Activated CD8-positive, alpha-beta memory T cell treated with anti-CD3 and anti-CD28 coated beads, Interleukin-2, amount 50 U/mL, for 24 hours (primary cell): ENCODE data around the gene STK32C.
A peak's percentile ranks its signal among the peaks of the same experiment; 100 is the strongest.

Source experiments
- DNase-seq: peaks from one replicate; pipeline ENCODE4 v3.0.0-alpha.2; 2020; ENCODE audit errors: extremely low read depth

STK32C gene

DNA sequence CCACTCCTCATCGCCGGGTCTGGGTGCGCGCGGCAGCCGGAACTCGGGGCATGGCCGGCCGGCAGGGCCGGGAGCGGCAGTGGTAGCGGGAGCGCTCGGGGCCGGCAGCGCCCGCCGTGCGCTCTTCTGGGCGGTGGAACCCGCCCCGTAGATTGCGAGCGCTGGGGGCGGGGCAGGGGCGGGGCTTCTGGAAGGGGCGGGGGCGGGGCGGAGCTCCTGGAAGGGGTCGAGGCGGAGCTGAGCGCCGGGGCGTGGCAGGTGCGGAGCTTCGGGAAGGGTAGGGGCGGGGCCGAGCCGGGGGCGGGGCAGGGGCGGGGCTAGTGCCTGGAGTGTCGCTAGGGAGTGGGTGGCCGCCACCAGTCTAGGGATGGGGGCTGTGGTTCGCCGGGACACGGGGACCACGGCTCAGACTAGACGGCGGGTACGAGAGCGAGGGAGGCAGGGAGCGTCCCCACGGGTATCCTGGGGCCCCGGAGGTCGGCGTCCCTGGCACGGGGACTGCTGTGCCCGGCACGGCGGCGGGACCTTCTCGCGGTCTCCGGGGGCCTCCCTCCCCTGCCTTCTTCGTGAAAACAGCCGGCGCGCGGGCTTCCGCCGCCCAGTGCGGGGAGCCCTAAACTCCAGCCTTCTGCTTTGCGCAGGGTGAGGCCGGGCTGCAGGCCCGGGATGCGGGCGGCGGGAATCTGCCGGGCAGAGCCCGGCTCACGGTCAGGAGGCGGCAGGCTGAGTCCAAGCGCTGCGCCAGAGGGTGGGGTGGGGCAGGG is at the start of gene STK32C:
STK32C (minus strand) TSS at position 128 of the 764 bp plus-strand sequence; CDS start at position 11, 117 bp downstream.
- peak; percentile 60 for DNase-seq

DNA sequence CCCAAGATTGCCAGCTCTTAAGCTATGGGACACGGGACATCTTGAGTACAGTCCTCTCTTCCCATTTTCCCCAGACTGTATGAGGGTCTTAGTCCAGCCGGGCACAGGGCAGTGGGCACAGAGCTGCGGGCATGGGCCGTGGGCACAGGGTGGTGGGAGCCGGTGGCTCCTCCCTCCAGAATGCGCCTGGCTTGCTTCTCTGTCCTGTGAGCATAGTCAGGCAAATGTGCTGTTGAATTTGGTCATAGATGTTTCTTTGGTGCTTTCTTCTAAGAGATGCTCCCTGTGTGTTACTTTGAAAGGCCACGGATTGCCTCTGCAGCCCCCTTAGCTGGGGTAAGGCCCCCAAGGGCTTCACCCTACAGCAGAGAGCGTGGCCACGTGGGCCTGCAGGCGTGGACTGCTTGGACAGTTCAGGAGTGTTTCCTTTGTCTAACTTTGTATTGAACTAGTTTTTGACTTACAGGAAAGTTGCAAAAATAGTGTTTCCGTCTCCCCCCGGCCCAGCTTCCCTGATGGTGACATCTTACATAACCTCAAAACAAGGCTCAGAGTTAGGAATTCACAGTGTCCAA is 49.0 kb upstream of the STK32C start:
- DNase-seq, result no peak

DNA sequence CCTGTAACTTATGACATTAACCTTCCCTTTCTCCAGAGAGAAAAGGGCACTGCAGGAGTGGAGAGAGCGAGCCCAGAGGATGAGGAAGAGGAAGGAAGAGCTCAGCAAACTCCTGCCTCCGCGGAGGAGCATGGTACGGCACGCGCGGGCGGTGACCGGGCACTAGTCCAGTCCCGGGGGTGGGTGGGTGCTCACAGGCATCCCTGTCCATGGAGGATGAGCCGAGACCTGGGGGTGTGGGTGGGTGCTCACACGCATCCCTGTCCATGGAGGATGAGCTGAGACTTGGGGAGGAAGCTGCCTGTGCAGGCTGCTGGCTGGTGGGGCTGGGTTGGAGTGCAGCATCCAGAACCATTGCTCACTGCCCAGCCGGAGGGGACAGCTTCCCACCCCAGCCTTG is 48.0 kb upstream of the STK32C start:
- DNase-seq, result no peak

DNA sequence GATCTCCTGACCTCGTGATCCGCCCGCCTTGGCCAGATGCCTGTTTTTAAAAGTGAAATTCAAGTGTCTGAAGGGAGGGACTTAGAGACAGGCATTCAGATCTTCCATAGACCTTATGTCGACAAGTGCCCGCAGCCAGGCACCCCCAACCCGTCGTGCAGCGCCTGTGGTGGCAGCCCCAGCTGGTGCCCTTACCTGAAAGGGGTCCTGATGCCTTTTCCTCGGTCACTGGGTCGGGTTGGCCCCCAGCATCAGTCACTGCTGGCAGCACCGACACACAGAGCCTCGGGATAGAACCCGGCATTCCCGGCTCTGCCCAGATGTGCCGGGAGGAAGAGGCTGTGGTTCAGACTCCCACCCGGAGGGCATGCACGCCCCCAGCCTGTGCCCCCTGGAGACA is 47.5 kb upstream of the STK32C start:
- no peak for DNase-seq

DNA sequence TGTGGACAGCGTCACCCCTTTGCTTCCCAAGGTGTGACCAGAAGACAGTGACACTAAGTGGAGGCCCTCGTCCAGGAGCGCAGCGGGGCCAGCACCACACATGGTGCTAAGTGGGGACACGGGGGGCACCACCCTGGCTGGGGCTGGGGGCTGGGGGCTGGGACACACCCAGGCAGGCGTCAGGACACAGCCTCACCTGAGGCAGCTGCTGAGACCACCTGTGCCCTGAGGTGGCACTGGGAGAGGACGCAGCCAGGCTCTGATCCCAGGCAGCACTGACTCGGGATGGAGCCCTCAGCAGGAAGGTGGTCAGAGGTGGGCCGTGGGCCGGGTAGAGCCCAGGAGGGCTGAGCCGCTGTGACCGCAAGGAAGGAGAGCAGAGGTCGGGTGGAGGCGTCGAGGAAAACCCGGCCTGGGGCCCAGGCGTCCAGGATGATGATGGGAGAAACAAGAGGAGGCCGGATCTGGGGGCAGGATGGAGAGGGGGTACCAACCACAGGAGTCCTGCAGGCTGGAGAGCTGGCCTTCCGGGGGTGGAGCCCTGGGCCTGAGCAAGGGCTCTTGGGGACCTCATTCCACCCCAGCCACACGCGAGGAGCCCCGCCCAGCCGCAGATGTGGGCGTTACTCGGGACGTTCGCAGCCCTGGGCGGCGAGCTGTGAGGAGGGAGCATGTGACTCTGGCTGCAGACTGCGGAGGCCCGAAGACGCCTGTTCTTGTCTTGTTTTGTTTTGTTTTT is 46.8 kb upstream of the STK32C start:
- no peak for DNase-seq

DNA sequence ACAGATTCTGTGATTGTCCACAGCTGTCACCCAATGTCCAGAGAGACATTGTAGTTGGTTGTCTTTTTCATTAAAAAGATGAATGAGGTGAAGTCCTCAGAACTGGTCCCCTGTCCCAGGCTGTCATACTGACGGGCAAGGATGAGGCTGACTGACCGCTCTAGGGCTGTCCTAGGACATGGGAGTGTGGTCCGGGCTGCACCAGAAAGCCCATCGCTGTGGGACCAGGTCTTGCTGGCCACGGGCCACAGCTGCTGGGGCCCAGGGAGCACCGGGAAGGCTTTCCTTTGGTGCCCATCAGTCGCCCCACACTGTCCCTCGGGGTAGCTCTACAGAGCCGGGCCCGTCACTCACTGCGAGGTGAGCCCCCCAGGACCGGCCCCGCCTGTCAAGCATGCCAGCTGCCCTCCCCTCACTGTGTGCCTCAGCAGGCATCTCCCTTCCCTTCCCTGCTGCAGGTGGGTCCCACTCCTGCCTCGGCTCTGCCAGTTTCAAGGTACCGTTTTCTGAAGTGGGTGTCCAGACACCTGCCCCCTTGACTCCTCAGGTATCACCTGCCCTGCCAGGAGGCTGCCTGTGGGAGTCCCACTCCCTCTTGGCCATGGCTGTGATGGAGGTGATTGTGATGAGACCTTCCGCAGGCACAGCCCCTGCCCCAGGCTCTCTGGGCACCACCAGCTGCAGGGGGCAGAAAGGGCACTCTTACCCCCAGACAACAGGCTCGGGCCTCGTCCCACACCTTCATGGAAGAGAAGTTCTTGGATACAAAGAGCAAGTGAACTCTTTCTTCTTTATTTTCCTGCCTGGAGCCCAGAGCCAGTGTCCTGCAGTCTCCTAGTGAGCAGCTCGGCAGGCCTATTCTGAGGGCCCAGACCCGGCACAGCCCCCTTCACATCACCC is 46.0 kb upstream of the STK32C start:
- no peak for DNase-seq

DNA sequence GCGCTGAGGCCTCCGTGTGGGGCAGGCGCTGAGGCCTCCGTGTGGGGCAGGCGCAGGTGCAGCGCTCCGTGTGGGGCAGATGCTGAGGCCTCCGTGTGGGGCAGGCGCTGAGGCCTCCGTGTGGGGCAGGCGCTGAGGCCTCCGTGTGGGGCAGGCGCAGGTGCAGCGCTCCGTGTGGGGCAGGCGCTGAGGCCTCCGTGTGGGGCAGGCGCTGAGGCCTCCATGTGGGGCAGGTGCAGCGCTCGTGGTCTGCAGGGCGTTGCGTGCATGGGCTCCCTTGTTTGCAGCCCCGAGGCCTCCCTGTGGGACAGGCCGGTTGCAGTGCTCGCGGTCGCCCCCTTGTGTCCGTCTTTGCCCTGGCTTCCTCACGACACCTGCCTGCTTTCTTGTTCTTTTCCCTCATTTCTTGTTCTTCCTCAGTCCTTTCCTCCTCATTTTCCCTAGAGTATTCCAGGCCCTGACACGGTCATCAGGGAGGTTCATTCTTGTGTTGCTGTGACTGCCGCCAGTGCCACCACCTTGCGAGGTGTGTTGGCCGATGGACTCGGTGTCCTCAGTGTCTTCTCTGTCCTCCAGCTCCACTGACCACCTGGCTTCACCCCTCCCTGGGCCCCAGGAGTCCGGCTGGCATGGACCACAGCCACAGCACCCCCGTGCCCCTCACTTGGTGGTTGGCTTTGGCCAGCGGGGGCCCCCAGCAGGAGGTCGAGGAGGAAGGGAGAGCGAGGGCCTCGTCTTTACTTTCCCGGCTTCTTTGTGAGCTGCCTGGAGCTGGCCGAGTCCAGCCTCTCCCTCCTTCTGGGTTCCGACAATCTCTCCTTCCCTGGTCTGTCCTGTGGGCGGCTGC is 44.9 kb upstream of the STK32C start:
- peak; percentile 47 for DNase-seq

DNA sequence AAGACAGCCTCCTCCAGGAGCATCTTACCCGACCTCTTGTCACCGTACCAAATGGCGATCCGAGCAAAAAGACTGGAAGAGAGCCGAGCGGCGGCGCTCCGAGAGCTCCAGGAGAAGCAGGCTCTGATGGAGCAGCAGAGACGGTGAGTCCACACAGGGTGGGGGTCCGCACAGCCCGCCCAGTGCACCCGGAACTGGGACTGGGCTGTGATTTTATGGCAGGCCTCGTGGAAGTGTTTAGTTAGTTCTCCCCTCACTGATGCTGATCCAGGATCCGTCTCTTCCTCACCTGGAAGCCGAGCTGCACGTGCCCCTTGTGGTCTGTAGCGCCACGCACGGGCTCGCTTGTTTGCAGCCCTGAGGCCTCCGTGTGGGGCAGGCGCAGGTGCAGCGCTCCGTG is 43.9 kb upstream of the STK32C start:
- DNase-seq, result no peak

DNA sequence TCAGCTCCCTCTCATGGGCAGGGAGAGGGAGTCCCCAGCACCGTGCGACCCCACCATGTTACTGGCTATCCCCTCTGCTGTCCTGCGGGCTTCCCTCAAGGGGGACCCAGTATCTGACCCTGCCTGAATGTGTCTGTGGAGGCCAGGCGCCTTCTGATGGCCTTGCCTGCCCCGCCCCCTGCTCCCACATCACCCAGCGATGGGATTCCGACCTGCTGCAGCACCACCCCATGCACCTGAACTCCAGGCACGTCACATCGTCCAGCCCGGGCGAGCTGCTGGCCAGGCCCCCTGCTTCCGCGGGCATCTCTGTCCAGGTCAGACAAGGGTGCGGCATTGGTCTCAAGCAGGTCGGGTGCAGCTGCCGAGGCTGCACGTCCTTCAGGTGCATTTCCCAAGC is 43.2 kb upstream of the STK32C start:
- no peak for DNase-seq

DNA sequence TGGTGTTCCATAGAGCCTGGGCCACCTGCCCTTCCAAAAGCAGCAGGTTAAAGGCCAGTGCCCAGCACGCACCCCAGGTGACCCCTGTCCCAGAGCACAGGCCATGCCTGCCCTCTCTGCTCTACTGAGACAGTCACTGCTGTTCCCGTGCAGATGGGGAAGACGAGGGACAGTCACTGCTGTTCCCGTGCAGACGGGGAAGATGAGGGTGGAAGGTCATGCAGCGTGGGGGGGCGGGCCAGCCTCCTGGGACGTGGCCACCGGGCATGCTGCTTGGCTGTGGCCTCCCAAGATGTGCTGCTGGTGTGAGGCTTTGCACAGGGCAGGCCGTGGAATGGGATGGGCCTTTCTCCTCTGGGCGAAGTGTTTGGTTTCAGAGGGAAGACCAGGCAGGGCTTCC is 42.6 kb upstream of the STK32C start:
- no peak for DNase-seq

DNA sequence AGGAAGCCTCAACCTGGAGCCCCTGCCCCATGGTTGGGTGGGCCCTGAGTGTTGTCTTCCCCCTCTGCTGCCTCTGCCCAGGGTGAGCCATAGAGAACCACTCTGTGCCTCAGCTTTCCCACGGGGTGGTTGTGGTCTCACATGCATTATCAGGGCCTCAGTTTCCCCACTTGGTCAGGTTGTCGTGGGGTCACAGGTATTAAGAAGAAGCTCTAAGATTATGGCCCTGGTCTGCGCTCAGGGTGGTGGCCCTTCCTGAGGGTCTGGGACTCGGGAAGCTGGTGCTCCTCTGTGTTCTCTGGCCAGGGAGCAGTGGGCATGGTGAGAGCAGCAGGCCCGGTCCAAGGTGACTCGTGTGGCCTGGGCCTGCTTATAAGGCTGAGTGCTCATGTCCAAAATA is 42.0 kb upstream of the STK32C start:
- no peak for DNase-seq

DNA sequence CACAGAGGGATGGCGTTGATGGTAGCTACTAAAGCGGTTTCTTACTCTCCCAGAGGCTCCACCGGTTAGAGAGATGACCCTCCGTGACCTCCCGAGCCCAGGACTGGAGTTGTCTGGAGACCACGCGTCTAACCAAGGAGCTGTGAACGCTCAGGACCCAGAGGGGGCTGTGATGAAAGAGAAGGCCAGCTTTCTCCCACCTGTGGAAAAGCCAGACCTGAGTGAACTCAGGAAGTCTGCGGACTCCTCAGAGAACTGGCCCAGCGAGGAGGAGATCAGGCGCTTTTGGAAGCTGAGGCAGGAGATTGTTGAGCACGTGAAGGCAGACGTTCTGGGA is 40.1 kb upstream of the STK32C start:
- no peak for DNase-seq

DNA sequence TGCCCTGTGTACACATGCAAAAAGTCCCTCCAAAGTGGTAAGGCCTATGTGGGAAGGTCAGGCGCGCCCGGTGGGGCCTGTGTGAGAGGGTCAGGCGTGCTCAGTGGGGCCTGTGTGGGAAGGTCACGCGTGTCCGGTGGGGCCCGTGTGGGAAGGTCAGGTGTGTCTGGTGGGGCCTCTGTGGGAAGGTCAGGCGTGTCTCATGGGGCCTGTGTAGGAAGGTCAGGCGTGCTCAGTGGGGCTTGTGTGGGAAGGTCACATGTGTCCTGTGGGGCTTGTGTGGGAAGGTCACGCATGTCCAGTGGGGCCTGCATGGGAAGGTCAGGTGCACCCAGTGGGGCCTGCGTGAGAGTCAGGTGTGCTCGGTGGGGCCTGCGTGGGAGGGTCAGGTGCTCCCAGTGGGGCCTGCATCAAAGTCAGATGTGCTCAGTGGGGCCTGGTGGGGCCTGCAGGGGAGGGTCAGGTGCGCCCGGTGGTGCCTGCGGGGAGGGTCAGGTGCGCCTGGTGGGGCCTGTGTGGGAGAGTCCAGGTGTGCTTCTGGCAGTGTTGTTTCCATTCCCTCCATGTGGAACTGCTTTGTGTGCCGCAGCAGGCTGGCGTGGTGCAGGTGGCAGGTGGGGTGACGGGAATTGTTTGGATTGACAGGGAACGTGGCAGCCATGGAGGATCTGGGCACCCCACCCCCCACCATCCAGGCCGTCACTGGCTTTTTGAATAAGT is 39.6 kb upstream of the STK32C start:
- DNase-seq, result no peak

DNA sequence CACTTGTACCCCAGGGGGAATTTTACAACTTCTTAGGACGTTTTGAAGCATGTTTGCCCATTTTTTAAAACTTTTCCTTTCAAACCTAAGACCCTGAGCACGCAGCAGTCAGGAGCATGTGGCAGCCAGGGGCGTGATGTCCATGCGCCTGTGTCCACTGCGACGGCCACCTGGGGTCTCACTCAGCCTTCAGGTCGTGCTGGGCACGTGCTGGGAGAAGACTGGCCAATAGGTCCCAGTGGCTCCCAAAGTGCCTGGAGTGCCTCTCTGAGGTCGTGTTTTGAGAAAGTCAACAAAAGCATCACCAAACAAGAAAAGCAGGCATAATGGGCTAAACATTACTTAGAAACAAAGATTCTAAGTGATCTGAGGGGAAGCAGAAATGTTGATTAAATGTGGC is 39.1 kb upstream of the STK32C start:
- no peak for DNase-seq

DNA sequence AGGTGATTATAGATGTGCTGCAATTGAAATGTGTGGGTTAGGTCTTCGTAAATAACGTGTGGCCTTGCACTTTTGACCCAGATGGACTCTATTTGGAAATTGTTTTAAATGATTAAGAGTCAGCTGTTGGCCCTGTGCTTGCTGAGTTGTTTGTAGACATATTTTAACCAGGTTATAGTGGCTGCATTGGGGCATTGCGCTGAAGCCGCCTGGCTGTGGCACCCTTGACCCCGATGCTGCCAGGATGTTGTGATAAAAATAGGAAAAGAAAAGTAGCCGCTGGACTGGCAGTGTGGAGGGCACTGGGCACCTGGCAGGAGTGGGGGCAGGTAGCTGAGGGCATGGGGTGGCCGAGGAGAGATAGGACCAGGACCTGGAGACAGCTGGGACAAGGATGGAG is 37.6 kb upstream of the STK32C start:
- DNase-seq, result no peak

DNA sequence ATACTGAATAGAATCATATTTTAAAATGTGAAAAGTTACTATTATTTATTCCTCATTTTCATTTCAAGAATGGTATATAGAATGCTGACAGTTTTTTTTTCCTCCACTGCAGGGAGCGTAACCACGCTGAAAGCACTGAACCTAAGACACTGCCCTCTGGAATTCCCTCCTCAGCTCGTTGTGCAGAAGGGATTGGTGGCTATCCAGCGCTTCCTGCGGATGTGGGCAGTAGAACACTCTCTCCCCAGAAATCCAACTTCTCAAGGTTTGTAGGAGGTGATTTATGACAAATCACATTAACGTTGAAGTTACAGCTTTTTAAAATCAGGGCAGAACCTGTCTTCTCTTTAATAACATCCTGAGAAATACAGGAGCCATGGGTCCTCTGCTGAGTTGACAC is 36.6 kb upstream of the STK32C start:
- DNase-seq, result no peak

DNA sequence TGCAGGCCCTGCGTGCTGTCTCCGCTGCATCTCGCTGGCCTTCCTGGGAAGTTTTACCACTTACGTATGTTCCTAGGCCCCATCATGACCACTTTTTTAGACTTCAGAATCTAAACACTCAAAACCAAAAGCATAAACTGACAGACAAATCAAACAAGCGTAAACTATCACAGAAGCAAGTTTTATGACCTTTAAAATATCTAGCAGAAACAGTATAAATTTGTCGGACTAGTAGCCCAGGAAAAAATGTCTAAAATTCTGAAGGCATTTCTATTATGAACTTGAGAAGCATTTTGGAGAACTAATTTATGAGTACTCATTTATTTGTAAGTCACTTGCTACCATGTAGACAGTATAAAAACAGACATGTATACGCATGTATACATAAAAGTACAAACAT is 34.8 kb upstream of the STK32C start:
- no peak for DNase-seq

DNA sequence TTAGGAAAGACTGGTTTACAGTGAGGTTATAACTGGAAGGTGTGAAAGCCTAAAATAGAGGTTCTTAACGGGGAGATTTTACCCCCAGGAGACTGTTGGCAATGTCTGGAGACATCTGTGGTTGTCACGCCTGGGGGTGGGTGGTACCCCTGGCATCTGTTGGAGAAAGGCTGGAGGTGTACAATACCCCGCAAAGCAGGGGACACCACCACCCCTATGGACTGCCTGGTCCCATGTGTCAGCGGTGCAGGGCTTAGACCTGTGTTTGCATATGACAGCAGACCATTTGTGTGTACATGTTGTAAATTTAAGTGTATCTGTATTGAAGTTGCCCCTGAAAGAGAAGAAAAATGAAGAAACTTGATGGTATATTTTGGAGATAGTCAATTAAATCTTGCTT is 34.0 kb upstream of the STK32C start:
- no peak for DNase-seq

DNA sequence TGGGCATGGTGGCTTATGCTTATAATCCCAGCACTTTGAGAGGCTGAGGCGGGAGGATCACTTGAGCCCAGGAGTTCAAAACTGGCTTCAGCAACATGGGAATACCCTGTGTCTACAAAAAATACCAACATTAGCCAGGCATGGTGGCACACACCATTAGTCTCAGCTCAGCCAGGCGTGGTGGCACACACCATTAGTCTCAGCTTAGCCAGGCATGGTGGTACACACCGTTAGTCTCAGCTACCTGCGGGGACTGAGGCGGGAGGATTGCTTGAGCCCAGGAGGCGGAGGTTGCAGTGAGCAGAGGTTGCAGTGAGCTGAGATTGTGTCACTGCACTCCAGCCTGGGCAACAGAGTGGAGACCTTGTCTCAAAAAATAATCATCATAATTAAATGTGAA is 33.3 kb upstream of the STK32C start:
- no peak for DNase-seq

DNA sequence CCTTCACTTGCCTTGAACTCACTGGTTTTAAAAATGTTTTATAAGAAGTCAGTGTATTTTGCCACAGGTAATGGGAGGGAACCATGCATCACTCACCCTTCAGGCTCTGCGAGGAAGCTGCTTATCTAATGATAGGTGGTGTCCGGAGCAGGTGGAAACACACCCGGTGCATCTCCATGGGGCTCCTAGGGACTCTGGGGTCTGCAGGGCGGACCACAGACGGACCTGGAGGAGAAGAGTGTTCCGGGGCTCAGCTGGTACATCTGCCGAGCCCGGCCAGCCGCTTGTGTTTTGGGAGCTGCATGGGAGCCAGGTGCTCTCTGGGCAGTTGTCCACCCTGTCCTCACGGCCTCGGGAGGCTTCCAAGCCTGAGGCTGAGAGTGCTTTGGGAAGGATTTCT is 31.5 kb upstream of the STK32C start:
- no peak for DNase-seq

DNA sequence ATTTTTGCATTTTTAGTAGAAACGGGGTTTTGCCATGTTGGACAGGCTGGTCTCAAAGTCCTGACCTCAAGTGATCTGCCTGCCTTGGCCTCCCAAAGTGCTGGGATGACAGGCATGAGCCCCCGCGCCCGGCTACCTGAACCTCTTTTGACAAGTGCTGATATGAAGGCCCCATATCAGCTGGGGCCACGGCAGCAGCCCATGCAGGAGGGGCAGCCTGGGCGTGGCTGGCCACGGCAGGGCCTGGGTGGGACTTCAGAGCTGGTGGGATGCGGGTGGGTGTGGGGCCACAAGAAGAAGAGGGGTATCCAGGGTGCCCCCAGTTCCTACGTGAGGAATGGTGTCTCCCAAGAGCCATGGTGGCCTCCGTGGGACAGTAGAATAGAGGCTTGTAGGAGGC is 31.1 kb upstream of the STK32C start:
- no peak for DNase-seq
